Peyer's patch (tissue), 4 donors: ENCODE measurements around the gene RANGRF.

Experiments used
- POLR2A ChIP-seq, 2 donors: fragments of 450-650 bp; IDR thresholded peaks; one replicate each; pipeline ENCODE4 v1.5.1; 2017; ENCODE audit warnings: antibody characterized with exemption in 2 of 2, mild to moderate bottlenecking in 2 of 2, moderate library complexity in 2 of 2
- TF ChIP-seq, protein P1 (sequence below), 6 experiments: fragments of 450-650 bp in 4 of 6; fragments of 200-600 bp in 2 of 6; sonication (generic) in 1 of 6; IDR thresholded peaks; one replicate each; pipeline ENCODE4 v1.5.1; 2017 to 2019; ENCODE audit warnings: antibody characterized with exemption in 6 of 6, mild to moderate bottlenecking in 3 of 6, moderate library complexity in 1 of 6

- TF ChIP-seq, protein P1, sequence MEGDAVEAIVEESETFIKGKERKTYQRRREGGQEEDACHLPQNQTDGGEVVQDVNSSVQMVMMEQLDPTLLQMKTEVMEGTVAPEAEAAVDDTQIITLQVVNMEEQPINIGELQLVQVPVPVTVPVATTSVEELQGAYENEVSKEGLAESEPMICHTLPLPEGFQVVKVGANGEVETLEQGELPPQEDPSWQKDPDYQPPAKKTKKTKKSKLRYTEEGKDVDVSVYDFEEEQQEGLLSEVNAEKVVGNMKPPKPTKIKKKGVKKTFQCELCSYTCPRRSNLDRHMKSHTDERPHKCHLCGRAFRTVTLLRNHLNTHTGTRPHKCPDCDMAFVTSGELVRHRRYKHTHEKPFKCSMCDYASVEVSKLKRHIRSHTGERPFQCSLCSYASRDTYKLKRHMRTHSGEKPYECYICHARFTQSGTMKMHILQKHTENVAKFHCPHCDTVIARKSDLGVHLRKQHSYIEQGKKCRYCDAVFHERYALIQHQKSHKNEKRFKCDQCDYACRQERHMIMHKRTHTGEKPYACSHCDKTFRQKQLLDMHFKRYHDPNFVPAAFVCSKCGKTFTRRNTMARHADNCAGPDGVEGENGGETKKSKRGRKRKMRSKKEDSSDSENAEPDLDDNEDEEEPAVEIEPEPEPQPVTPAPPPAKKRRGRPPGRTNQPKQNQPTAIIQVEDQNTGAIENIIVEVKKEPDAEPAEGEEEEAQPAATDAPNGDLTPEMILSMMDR (IDR thresholded peaks at IDR 0.05): no peak
- no peak for TF ChIP-seq POLR2A (IDR thresholded peaks at IDR 0.05)
Measured at GRCh38 chr17:8311131-8311790, 22.8 kb downstream of the RANGRF start.
